Renal pelvis (tissue), 4 donors: ENCODE data around the gene TMIGD1. TPM values are rescaled to one million over a fixed set of nuclear protein-coding genes. Genes with fewer than 3 reads are reported as not detected.
A peak's percentile ranks its signal among the peaks of the same experiment; 100 is the strongest.

ENCODE experiments used
- DNase-seq: peaks from one replicate; pipeline ENCODE4 v3.0.0-alpha.2; 2013
- polyA plus RNA-seq, 3 donors: library from polyadenylated mRNA; unstranded; fragments of 120-200 nt; gene quantifications; one replicate each; pipeline ENCODE4 v1.2.1, GENCODE V29; 2013; ENCODE audit not compliant: insufficient read length in 3 of 3

The TMIGD1 gene
- polyA plus RNA-seq, 3 donors, result 0.56 to 0.81 (median 0.61) TPM

- no peak for DNase-seq
These were observed 1.8 kb downstream of the TMIGD1 start for GRCh38 chr17:30332057-30332542.

- no peak for DNase-seq
These were observed 7.0 kb downstream of the TMIGD1 start for GRCh38 chr17:30326809-30327208.

- DNase-seq, result no peak
These were observed 9.1 kb downstream of the TMIGD1 start for GRCh38 chr17:30324723-30325122.

- DNase-seq, result no peak
These were observed 9.9 kb downstream of the TMIGD1 start for GRCh38 chr17:30323895-30324319.

- DNase-seq, result peak; percentile 33
These were observed 10.5 kb downstream of the TMIGD1 start for GRCh38 chr17:30323262-30323894.

- no peak for DNase-seq
These were observed 12.5 kb downstream of the TMIGD1 start for GRCh38 chr17:30321314-30321713.

GRCh38 chr17:30318155-30318554 is 15.7 kb downstream of the TMIGD1 start:
- DNase-seq, result no peak

GRCh38 chr17:30316736-30317135 is 17.1 kb downstream of the TMIGD1 start:
- DNase-seq, result no peak

- no peak for DNase-seq
These were observed 18.8 kb downstream of the TMIGD1 start for GRCh38 chr17:30315106-30315505.

GRCh38 chr17:30314474-30314873 is 19.4 kb downstream of the TMIGD1 start:
- no peak for DNase-seq

- DNase-seq, result no peak
These were observed 21.6 kb downstream of the TMIGD1 start for GRCh38 chr17:30312226-30312625.

GRCh38 chr17:30310562-30310961 is 23.3 kb downstream of the TMIGD1 start:
- no peak for DNase-seq

- DNase-seq, result no peak
These were observed 24.3 kb downstream of the TMIGD1 start for GRCh38 chr17:30309591-30309990.

GRCh38 chr17:30308406-30308805 is 25.5 kb downstream of the TMIGD1 start:
- DNase-seq, result no peak

- no peak for DNase-seq
These were observed 29.1 kb downstream of the TMIGD1 start for GRCh38 chr17:30304778-30305177.

GRCh38 chr17:30302241-30302640 is 31.6 kb downstream of the TMIGD1 start:
- DNase-seq, result no peak

GRCh38 chr17:30300818-30301217 is 33.0 kb downstream of the TMIGD1 start:
- DNase-seq, result no peak

- no peak for DNase-seq
These were observed 34.9 kb downstream of the TMIGD1 start for GRCh38 chr17:30299000-30299399.

GRCh38 chr17:30297715-30298114 is 36.1 kb downstream of the TMIGD1 start:
- DNase-seq, result no peak

- DNase-seq, result no peak
These were observed 37.3 kb downstream of the TMIGD1 start for GRCh38 chr17:30296499-30297080.

- DNase-seq, result no peak
These were observed 41.5 kb downstream of the TMIGD1 start for GRCh38 chr17:30292286-30292858.

GRCh38 chr17:30291543-30292285 is 42.1 kb downstream of the TMIGD1 start, which contains the start of gene BLMH:
Gene BLMH, minus strand, starts transcription at chr17:30291944. Its CDS starts 125 bp downstream, at chr17:30291819.
- peak; percentile 84 for DNase-seq
